ENCODE measurements around the gene MBD5.

DNA sequence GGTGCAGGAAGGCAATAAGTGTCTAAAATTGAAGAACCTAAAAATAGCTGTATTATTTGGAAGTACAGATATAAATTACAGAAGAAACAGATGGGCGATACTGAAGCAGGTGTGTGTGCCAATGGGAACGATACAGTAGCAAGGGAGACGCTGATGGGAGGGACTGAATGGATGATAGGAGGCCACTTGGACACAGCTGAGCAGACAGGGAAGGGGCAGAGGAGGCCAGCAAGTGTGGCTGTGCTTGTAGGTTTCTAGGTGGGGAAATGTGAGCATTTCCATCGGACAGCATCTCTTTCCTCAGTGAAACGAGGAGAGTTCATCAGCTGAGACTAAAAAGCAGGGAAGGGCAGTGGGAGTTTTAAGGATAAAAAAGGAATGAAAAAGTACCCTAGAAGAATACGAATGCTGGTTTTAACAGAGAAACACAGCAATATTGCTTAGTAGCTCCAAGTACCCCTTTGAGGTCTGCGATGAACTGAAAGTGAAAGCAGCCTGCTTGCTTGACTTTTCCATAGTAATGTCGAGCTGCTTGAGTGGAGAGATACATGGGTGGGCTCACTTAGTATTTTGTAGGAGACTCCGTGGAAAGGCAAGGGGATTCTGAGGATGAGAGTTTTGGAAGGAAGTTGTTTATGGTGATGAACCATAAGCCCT is 531.9 kb downstream of the MBD5 start:
- TF ChIP-seq, protein P1, sequence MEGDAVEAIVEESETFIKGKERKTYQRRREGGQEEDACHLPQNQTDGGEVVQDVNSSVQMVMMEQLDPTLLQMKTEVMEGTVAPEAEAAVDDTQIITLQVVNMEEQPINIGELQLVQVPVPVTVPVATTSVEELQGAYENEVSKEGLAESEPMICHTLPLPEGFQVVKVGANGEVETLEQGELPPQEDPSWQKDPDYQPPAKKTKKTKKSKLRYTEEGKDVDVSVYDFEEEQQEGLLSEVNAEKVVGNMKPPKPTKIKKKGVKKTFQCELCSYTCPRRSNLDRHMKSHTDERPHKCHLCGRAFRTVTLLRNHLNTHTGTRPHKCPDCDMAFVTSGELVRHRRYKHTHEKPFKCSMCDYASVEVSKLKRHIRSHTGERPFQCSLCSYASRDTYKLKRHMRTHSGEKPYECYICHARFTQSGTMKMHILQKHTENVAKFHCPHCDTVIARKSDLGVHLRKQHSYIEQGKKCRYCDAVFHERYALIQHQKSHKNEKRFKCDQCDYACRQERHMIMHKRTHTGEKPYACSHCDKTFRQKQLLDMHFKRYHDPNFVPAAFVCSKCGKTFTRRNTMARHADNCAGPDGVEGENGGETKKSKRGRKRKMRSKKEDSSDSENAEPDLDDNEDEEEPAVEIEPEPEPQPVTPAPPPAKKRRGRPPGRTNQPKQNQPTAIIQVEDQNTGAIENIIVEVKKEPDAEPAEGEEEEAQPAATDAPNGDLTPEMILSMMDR (IDR thresholded peaks at IDR 0.05), result no peak
- TF ChIP-seq EZH2 (IDR thresholded peaks at IDR 0.05; ENCODE audit: borderline replicate concordance, insufficient read depth, low read depth, low read length, poor library complexity, severe bottlenecking), result no peak
